Prostate gland (tissue), 2 donors: ENCODE data around the gene CEP76.

Experiments used
- POLR2A ChIP-seq: fragments of 450-650 bp; IDR thresholded peaks from one replicate; pipeline ENCODE4 v1.6.1; 2016; ENCODE audit warnings: antibody characterized with exemption, mild to moderate bottlenecking
- POLR2AphosphoS5 ChIP-seq: sonication (generic); formaldehyde crosslinking; IDR thresholded peaks from one replicate; pipeline ENCODE4 v1.6.1; 2017; ENCODE audit warnings: antibody characterized with exemption
- TF ChIP-seq, protein P1 (sequence below), 4 experiments: fragments of 200-600 bp in 2 of 4; fragments of 450-650 bp in 2 of 4; sonication (generic) in 2 of 4; IDR thresholded peaks; 1 replicate in 3 of 4; 2 replicates in 1 of 4; pipeline ENCODE4 v1.5.1; 2016 to 2019; ENCODE audit warnings: antibody characterized with exemption in 4 of 4, mild to moderate bottlenecking in 2 of 4, moderate library complexity in 2 of 4

DNA sequence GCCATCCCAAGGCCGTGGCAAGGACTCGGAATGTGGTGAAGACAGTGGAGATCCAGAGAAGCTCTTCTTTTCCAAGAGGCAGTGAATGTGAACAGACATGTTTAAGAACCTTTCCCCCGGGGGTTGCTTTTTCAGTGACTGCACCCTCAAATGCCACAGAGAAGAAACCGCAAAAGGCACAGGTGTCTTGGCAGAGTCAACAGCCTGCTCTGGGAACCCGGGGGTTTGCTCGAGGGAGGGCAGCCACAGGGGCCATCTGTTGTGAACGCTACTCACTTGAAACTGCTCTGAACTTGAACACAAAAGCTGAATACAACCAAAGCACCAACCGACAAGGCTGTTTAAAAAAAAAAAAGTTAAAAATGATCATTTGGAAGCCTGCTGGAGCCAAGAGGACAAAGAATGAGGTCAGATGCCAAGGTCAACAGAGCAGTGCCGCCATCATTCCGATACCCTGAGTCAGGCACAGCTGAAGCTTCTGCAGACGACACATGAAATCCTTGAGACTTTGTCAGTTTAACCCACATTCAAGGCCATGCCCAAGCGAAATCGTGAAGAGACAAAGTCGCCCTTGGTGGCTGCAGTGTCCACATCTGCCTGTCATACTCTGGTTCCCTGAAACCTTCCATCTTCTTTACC lies 47.7 kb upstream of the CEP76 start:
- TF ChIP-seq, protein P1, sequence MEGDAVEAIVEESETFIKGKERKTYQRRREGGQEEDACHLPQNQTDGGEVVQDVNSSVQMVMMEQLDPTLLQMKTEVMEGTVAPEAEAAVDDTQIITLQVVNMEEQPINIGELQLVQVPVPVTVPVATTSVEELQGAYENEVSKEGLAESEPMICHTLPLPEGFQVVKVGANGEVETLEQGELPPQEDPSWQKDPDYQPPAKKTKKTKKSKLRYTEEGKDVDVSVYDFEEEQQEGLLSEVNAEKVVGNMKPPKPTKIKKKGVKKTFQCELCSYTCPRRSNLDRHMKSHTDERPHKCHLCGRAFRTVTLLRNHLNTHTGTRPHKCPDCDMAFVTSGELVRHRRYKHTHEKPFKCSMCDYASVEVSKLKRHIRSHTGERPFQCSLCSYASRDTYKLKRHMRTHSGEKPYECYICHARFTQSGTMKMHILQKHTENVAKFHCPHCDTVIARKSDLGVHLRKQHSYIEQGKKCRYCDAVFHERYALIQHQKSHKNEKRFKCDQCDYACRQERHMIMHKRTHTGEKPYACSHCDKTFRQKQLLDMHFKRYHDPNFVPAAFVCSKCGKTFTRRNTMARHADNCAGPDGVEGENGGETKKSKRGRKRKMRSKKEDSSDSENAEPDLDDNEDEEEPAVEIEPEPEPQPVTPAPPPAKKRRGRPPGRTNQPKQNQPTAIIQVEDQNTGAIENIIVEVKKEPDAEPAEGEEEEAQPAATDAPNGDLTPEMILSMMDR (IDR thresholded peaks at IDR 0.05): no peak
- no peak for TF ChIP-seq POLR2A
- TF ChIP-seq POLR2AphosphoS5: no peak
